ENCODE measurements around the gene HOXC5. TPM values are rescaled to one million over a fixed set of nuclear protein-coding genes. Genes with fewer than 3 reads are reported as not detected.
"Not testable (repeated sequence)": the region's sequence is repeated elsewhere in the genome, so short reads cannot be mapped to it uniquely, and the experiment has no call there.

HOXC5 gene
- total RNA-seq, 1 donor from 2014 or later = not detected

DNA sequence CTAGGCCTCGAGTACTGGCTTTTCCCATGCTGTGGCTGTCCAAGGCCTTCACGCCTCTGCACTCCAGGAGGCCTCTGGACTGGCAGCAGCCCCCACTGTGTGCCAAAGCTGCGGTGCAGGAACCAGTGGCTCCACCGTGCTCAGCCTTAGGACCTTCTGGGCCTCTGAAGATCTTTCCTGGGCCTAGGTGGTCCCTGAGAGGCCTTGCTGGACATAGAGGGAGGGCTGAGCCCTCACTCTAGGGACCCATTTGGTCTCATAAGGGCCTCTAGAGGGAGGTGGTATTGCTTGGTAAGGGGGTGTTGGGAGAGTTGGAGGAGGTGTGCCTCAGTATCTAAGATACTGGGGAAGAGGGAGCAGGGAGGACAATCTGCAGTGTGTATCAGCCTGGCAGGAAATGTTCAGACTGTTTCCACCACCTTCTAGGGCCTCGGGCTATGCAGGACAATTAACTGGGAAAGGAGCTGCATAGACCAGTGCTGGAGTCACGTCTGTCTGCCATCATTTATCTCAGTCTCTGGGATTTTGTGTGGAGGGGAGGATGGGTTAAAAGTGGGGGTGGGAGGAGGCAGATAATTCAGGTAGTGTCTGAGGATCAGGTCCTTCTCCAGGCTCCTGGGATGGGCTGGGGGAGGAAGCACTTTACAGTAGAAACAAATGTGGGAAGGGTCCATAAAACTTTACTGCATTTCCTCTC lies 2.9 kb downstream of the HOXC5 start:
- no peak for DNase-seq

DNA sequence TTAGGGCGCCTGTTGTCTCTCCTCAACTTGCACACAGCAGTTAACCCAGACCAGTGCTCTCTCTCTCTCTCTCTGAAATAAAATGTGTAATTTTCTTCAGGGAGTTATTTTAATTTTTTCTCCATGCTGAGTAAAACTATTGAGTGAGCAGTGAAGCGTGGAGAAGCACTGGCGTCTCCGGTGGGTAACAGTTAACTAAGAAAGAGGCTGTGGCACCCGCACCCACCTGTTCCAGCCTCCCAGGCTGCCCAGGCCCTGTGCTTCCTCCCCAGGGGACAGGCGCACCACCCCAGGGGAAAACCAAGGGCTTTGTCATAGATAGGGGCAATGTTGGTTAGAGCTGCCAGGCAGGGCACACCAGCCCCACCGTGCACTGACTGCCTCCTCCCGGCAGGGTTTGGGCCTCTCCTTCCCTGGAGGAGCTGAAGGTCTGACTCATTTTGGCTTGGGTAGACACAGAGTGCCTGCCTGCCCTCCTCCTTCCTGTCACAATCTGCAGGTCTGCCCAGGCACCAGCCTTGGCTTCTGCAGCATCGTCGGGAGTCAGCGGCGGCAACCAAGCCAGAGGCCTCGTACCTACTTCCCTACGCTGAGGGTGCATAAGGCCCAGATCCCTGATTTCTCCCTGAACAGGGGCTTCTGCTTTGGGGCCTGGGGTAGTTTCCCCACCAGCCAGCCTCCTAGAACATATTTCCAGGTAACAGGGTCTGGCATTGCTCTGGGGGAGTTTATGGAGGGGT lies 3.9 kb downstream of the HOXC5 start:
- no peak for DNase-seq

DNA sequence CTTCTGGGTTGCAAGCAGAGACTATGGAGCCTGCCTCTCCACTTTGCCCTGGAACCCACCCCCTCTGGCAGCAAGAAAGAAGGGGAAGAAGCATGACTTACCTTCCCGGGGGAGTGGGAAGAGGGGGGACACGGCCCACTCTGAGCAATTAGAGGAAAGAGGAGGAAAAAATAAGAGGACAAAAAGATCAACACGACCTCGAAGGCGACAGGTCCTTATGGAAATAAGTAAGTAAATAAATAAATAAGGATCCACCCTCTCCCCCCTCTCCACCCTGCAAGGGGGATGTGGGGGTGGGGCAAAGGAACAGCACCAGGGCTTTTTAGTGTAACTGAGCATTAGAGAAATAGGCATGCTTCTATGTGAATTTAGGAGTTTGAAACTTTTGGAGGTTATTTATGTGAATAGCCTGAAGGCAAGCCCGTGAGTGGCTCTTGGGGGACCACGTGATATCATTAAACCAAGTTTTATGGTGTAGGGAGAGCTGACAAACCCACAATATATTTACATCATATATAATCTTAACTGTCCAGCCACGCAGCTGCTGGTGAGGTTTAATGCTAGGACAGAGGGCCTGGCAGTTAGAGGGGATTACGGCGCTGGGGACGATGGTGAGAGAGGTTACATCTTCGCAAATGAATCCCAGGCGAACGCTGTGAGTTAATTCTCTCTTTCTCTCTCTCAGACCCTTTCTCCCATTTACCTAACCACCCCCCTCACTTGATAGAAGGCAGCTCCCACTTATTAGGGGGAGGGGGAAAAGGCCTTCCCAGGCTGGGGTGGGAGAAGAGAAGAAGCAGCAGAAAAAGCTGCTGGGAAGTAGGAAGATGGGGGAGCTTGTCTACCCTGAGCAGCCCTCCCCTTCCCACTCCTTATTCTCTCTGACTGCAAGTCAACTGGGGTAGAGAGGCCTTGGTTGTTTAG lies 4.8 kb downstream of the HOXC5 start:
- no peak for DNase-seq

DNA sequence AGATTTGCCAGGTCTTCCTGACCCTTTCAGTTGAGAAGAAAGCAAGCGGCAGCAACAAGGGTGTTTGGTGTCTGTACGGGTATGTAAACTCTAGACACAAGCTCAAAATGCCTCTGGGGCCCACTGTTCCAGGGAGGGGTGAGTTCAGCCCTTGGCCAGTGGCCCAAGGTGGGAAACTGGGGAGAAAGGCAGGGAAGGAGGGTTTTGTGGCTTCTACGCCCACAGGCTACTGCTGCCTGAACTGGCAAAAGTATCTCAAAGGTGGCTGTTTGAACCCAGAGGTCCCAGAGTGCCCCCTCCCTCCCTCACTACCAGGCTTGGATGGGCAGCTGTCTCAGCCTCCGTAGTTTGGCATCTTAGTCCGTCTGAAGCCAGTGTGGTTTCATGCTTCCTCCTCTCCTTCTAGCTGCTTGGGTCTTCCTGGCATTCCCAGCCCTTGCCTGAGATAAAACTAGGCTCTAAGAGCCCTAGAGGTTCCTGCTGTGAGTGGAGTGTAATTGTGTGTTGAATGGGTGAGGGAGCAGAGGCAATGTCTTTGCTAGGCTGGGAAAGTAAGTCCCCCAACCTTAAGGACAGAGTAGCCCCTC lies 5.5 kb downstream of the HOXC5 start:
- DNase-seq = no peak

DNA sequence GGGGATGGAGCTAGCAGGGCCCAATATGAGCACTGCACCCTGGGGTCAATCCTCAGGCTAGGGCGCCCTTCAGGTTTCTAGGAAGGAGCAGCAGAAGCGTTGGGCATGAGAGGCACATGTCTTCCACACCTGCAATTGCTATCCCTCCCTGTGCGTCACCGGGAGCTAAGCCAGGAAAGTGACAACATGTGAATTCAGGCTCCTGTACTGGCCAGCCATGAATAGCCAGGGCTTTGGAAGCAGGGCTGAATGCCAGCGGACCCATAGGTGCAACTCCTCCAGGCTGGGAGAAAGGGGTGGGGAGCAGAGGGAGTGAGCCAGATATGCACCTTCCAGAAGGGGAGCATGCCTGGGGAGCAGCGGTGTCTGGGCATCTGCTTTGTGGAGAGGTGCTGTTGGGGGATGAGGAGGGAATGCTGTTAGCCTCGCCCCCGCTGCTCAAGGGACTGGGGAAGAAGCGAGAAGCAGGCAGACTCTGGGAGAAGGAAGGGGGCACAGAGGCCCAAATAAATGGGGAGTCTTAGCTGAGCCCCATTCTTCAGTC lies 6.1 kb downstream of the HOXC5 start:
- no peak for DNase-seq

DNA sequence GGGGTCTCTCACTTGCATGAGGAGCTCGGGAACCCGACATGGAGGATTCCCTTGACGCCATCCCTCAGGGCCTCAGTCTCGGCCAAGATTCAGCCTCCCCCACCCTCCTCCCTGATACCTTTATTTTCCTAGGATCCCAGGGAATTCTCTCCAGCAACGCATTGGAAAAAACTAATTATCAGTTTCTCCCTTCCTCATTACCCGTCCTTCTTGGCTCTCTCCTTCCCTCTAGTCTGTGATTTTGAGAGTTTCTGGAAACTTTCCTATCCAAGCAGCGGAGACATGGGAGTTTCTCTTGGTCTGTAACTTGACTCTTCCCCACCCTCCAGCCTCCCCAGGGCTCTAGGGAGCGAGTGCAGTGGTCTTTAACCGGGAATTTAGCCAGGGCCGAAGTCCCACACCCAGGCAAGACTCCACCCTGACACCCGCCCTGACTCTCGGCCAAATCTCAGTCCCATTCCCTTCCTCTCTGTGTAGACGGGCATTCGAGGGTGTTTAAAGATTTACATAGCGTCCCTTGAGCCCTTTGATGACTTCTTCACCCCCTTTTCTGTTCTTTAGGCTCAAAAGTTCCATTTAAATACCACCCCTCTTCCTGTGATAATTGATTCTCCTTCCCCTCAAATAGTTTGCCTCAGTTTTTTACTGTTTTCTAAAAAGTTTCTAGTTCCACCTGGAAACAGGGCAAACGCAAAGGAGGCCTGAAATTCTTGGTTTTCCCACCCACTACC lies 6.7 kb downstream of the HOXC5 start:
- DNase-seq = no peak

DNA sequence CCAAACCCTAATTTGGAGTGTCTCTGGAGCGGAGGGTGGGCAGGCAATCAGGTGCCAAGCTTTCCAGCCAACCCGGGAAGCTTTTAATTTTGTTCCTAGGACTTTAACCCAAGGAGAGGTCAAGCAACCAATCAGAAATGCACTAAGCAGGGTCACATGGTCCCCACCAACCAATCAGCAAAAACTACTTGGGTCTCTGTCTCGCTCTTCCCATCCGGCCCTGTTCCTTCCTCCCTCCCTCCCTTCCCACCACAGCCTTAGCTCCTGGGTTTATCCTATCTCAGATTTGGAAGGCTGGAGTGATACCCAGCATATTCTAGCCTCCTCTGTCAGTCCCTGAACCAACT lies 7.3 kb downstream of the HOXC5 start:
- DNase-seq = no peak

DNA sequence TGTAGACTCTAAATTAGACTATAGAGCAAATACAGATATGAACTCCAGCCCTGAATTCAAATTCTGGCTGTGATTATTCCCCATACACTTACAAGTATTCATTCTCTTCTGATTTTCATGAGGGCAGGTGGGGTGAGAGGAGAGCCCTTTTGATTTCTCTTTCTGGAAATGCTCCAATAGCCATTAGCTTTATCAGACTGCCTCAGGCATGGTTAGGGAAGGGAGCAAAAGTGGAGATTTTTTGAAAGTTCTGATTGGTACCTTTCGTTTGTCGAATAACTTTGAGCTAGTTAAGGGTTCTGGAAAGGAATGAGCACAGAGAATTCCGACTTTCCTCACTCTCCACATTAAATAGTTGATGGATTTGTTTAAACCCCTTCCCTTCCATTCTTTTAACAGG lies 7.8 kb downstream of the HOXC5 start:
- DNase-seq = no peak

DNA sequence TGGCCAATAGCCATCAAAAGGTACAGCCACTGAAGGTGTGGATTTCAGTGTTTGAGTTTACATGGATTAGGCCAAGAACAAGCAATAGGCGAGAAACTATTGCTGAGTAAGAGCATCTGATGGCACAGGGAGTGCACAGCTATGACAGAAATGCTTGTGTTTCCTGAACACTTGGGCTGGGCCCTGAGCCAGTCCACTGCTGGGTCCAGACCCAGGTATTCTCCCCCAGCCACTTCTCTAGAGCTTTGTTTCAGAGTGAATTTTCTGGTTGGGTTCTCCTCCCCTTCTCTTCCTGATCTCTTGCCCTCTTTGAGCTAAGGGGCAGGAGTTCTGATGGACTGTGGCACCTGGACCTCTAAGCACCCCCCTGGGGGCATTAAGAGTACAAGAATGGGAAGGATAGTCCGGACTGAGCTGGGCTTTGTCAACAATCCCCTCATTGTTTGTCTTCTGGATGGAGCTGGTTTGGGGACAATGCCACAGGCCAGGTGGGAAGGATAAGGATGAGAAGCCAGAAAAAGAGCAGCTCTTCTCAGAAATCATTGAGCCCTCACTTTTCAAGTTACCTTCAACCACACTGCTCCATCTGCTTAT lies 8.3 kb downstream of the HOXC5 start:
- no peak for DNase-seq

DNA sequence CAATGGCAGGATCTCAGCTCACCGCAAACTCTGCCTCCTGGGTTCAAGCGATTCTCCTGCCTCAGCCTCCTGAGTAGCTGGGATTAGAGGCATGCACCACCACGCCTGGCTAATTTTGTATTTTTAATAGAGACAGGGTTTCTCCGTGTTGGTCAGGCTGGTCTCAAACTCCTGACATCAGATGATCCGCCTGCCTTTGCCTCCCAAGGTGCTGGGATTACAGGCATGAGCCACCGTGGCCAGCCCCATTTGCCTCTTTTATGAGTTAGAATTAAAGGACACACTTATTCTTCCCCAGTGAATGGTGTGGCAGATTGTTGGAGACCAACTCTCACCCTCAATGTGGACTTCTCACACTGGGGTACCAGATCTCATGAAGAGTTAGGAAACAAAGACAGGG lies 9.2 kb downstream of the HOXC5 start:
- not testable (repeated sequence) for DNase-seq

DNA sequence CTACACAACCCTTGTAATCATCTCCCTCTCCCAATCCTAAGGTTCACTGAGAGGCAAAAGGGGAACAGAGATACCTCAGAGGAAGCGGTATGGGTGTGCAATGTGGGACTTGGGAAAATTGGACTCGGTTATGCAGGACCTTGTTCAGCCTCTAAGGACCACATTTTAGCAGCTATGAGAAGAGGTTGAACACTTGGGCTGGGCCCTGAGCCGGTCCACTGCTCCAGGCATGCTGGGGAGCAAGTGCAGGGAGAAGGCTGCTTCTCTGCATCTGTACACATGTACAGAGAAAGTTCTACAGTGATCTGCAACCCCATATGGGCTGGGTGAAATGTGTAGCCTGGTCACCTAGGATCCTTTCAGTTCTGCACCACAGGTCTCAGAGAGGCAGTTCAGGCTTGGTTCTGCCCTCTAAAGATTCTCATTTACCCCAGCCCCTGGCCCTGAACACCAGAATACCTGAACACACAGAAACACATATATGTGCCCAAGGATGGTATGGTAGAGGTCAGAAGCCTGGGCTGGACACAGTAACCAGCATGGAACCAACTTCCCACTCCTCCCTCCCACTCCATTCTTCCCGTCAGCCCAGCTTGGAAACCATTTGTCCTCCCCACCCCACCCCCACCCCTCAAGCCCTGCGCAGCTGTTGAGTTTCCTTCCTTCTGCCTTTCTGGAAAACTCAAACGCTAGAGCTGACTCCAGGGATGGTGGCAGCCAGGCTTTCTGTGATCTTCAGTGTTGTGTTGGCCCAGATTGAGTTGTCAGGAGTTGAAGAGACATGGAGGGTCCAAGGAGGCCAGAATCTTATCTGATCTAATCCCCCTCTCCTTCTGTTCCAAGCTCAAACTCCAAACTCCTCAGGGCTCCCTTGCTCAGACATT lies 10.4 kb downstream of the HOXC5 start:
- DNase-seq = no peak

DNA sequence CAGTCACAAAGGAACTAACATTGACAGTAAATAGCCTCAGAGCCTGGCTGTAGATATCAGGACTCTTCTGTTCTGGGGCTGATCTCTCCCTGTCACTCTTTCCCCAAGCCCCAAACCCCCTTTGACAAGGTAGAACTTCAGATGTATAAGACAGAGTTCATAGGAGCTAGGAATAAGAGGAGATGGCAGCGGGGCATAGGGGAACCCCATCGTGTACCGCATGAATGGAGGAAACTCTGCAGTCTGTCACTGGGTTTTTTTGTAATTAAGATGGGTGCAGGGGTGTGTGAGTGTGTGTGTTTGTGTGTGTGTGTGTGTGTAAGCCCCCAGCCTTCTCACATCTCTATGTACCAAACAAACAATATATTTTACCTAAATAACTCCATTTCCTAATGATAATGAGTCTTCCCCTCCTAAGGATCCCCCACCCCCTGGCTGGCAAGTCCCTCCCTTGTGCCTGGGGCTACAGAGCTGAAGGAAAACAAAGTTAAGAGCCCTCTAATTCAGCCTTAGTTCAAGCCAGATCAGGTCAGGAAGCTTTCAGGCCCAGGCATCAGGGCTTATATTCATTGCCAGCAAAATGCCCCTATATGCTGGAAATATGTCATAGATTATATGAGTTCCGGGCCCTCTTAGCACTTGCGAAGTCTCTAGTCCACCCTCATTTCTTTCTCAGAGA lies 11.7 kb downstream of the HOXC5 start:
- no peak for DNase-seq

DNA sequence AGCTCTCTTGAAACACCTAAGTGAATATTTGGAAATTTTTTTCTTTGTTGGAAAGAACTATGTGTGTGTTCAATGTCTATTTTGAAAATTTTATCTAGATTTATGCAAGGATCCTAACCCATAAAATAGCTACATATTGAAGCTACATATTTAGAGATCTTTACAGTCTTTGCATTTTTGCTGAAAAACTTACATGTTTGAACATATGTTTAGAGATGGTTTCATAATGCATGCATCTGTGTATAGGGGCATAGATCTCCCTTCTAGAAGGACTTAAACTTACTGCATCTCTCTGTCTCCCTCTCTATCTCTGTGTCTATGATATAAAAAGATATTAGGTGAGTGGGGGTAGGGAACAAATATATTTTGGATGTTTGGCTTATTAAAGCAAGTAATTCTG lies 12.6 kb downstream of the HOXC5 start:
- no peak for DNase-seq

DNA sequence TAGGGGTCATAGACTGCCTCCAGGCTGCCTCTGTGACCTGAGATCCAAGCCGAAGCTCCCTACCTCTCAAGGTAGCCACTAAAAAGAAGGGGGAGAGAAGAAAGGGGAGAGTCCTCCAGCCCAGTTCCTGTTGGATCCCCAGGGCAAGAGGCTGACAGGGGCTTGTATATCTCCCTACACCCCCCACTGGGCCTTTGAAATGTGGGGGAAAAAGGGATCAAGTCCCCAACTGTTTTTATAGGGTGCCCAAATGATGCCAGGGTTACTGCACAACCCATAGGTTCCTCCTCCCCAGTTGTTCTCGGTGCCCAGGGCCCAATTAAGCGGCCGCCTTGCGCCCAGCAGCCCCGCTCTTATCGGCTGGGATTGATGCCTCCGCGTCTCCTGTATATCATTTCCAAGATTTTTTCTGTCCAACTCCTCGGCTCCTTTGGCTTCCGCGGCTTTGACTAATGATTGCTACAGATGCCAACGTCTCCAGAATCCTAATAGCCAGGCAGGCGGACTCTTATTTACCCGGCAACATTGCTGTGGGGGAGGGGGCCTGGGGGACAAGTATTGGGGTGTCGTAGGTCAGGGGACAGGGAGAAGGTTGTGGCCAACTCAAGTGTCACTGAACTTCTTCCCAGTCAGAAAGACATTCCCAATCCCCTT lies 13.1 kb downstream of the HOXC5 start:
- DNase-seq = no peak

DNA sequence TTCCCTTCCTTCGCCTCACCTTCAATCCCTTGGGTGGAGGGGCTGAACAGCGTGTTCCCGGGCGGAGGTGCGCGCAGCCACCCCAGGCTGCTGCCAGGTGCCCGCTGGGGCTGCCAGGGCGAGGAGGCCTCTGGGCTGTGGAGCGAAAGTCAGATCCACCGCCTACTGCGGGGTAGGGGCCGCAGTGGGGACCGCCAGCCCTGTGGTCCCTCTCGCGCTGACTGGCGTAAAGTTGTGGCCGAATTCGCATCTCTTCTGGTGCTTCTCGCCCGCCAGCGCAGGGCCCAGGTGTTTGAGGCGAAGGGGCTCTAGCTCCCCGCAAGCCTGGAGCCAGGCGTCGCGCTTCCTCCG lies 13.9 kb downstream of the HOXC5 start:
- DNase-seq = no peak

DNA sequence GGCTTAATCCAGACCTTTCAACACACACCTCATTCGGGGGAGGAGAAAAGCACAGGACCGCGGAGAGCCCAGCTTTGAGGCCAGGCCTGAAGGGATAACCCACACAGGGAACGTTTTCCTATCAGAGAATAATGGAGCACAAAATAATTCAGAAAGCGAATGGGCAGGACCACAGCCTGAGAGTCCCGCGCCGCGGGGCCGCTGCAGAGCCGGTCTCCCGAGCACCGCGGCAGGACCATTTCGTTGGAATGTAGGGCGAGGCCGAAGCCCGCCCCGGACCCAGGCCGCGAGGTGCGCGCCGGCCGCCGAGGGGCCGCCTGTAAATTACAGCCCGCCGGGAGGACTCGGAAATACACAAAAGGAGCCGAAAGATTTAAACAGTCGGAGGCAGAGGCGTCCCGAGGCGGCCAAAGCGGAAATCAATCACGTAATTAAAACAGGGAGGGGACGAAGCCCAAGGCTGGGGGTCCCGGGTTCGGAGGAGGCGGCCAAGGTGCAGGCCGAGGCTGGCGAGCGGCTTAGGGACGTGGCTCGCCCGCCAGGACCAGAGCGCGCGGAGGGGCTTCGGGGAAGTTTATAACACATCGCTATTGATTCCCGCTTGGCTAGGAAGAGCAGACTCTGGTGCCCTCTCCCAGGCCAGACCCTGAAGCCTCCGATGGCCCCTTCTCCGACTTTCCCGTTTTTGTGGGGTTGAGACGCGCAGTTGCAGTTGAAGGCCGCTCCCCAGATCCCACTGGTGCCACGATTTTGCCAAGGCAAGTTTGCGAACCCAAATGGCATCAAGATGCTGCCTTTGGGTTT lies 14.5 kb downstream of the HOXC5 start:
- no peak for DNase-seq

DNA sequence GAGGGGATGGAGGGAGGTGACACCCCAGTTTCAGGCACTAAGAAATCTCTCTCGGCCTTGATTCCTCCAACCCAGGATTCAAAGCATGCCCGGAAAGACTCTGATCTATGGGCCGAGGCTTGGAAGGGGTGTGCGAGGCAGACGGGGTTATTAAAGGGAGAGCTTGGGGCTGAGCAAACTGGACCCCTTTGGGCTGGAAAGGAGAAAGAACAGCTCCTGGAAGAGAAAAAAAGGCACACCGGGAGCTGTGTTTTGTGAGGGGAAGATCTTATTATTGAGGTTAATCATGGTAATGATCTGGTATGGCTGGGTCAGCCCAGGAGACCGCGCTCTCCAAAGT lies 15.1 kb downstream of the HOXC5 start:
- DNase-seq = no peak

DNA sequence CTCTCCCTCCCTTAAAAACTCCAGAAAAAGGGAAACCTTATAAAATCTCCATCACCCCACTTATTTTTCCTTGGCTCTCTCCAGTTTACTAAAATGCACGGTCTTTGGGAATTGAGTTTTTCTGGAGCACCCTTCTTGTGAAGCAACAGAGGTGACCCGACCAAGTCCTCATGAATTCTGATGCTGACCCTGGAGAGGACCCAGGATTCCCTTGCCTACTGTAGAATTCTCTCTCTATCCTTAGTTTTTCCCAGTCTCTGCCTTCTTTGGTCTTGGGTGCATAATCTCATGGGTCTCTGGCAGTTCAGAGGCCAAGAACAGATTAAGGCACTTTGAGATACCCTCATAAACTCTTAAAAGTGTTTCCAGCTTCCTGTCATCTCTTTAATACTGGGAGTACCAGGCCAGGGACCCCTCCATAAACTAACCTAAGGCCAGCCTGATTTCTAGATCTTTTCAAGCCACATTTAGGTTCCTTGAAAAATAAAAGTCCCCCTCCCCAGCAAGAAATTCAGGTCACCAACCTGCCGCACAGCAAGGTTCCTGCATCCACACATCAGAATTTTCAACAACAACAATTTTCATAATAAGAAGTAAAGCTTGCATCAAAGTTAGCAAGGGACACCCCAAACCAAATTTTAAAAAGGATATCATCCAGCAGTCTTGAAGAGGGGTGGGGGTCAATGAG lies 15.7 kb downstream of the HOXC5 start:
- no peak for DNase-seq

Measured in dermis blood vessel endothelial cell (primary cell).